MM.1S (cell line): ENCODE measurements around the gene SIPA1.

ENCODE experiments used
- DNase-seq: peaks from one replicate; pipeline ENCODE4 v3.0.0-alpha.2; 2015
- H2AFZ ChIP-seq: fragments of 300-600 bp; sonication (generic); 2 replicates; pipeline ENCODE4 v1.6.0; 2016; ENCODE audit warnings: antibody characterized with exemption, low read length
- H3F3A ChIP-seq: fragments of 300-600 bp; sonication (generic); 2 replicates; pipeline ENCODE4 v1.6.1; 2016; ENCODE audit warnings: mild to moderate bottlenecking, antibody characterized with exemption, low read length, moderate library complexity, mixed read lengths; ENCODE audit not compliant: insufficient read depth
- H3K27ac ChIP-seq: fragments of 300-600 bp; sonication (generic); 2 replicates; pipeline ENCODE4 v1.5.1; 2016; ENCODE audit warnings: mild to moderate bottlenecking, low read length
- H3K27me3 ChIP-seq: fragments of 300-600 bp; sonication (generic); replicated peaks from 2 replicates; pipeline ENCODE4 v1.6.0; 2016; ENCODE audit warnings: low read length; ENCODE audit not compliant: insufficient read depth
- H3K36me3 ChIP-seq: fragments of 300-600 bp; sonication (generic); replicated peaks from 2 replicates; pipeline ENCODE4 v1.6.1; 2016; ENCODE audit warnings: mild to moderate bottlenecking, low read length, mixed read lengths; ENCODE audit not compliant: insufficient read depth
- H3K4me1 ChIP-seq: fragments of 300-600 bp; sonication (generic); 2 replicates; pipeline ENCODE4 v1.6.1; 2016; ENCODE audit warnings: low read length, mixed read lengths
- H3K4me2 ChIP-seq: fragments of 300-600 bp; sonication (generic); 2 replicates; pipeline ENCODE4 v1.6.0; 2016; ENCODE audit warnings: low read depth, low read length
- H3K4me3 ChIP-seq: fragments of 300-600 bp; sonication (generic); 2 replicates; pipeline ENCODE4 v1.5.1; 2016; ENCODE audit warnings: low read length, mixed read lengths
- H3K79me2 ChIP-seq: fragments of 300-600 bp; sonication (generic); 2 replicates; pipeline ENCODE4 v1.6.1; 2016; ENCODE audit warnings: mixed run types, low read length, mixed read lengths
- H3K9ac ChIP-seq: fragments of 300-600 bp; sonication (generic); 2 replicates; pipeline ENCODE4 v1.6.1; 2016; ENCODE audit warnings: low read length, mixed read lengths
- H3K9me2 ChIP-seq: fragments of 300-600 bp; sonication (generic); replicated peaks from 2 replicates; pipeline ENCODE4 v1.6.1; 2016; ENCODE audit warnings: mild to moderate bottlenecking, low read length, mixed read lengths; ENCODE audit not compliant: insufficient read depth
- H3K9me3 ChIP-seq: fragments of 300-600 bp; sonication (generic); replicated peaks from 2 replicates; pipeline ENCODE4 v1.6.1; 2016; ENCODE audit warnings: mild to moderate bottlenecking, low read length, mixed read lengths; ENCODE audit not compliant: insufficient read depth
- H4K20me1 ChIP-seq: fragments of 300-600 bp; sonication (generic); 2 replicates; pipeline ENCODE4 v1.6.1; 2016; ENCODE audit warnings: mild to moderate bottlenecking, low read length, moderate library complexity, mixed read lengths; ENCODE audit not compliant: insufficient read depth
- EZH2 ChIP-seq: fragments of 300-600 bp; sonication (generic); optimal IDR thresholded peaks from 2 replicates; pipeline ENCODE3; 2017; ENCODE audit warnings: low read depth, mild to moderate bottlenecking, antibody characterized with exemption, low read length, mixed read lengths
- EZH2phosphoT487 ChIP-seq: fragments of 300-600 bp; sonication (generic); IDR thresholded peaks from 2 replicates; pipeline ENCODE4 v1.6.1; 2018; ENCODE audit warnings: antibody characterized with exemption, low read length
- TF ChIP-seq, protein P1 (sequence below): fragments of 300-600 bp; sonication (generic); IDR thresholded peaks from 2 replicates; pipeline ENCODE4 v1.5.1; 2016; ENCODE audit warnings: antibody characterized with exemption, low read length, mixed read lengths

SIPA1 gene

DNA sequence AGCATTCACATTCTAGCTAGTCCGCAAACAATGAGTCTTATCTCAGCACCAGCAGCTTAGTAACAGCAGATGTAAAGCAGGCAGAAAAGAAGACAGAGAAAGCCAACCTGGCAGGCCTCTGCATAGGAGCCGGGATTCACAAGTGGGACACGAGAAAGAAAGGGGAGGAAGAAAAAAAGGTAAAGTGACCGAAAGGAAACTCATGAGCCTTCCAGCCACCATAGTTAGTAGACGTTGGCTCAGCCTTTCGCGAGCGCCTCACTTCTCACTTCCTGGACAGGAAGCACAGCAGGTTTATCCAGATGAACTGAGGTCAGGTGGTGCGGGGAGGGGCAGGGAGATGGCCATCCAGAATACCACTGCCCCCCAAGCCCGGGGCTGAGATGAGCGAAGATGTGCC, 54.5 kb downstream of the SIPA1 start:
- H3K9ac ChIP-seq = no peak overlapping the region
- no peak overlapping the region for H3K4me3 ChIP-seq
- no peaks in the 10 kb centered on the region for H3K4me1 ChIP-seq
- DNase-seq = no peak
- H3F3A ChIP-seq = no peaks in the 10 kb centered on the region
- no peaks in the 10 kb centered on the region for H4K20me1 ChIP-seq
- H3K79me2 ChIP-seq = no peaks in the 10 kb centered on the region
- no peaks in the 10 kb centered on the region for H3K9me2 ChIP-seq
- H3K4me2 ChIP-seq = no peak overlapping the region
- TF ChIP-seq EZH2phosphoT487 (no peak), EZH2 (no peak)
- TF ChIP-seq, protein P1, sequence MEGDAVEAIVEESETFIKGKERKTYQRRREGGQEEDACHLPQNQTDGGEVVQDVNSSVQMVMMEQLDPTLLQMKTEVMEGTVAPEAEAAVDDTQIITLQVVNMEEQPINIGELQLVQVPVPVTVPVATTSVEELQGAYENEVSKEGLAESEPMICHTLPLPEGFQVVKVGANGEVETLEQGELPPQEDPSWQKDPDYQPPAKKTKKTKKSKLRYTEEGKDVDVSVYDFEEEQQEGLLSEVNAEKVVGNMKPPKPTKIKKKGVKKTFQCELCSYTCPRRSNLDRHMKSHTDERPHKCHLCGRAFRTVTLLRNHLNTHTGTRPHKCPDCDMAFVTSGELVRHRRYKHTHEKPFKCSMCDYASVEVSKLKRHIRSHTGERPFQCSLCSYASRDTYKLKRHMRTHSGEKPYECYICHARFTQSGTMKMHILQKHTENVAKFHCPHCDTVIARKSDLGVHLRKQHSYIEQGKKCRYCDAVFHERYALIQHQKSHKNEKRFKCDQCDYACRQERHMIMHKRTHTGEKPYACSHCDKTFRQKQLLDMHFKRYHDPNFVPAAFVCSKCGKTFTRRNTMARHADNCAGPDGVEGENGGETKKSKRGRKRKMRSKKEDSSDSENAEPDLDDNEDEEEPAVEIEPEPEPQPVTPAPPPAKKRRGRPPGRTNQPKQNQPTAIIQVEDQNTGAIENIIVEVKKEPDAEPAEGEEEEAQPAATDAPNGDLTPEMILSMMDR = no peak
- no peaks in the 10 kb centered on the region for H3K36me3 ChIP-seq
- H3K27ac ChIP-seq = no peak overlapping the region
- peak overlapping the region; percentile 61; the same call in 1 of the 2 replicates for H2AFZ ChIP-seq
- H3K27me3 ChIP-seq = no peaks in the 10 kb centered on the region
- H3K9me3 ChIP-seq = no peaks in the 10 kb centered on the region

DNA sequence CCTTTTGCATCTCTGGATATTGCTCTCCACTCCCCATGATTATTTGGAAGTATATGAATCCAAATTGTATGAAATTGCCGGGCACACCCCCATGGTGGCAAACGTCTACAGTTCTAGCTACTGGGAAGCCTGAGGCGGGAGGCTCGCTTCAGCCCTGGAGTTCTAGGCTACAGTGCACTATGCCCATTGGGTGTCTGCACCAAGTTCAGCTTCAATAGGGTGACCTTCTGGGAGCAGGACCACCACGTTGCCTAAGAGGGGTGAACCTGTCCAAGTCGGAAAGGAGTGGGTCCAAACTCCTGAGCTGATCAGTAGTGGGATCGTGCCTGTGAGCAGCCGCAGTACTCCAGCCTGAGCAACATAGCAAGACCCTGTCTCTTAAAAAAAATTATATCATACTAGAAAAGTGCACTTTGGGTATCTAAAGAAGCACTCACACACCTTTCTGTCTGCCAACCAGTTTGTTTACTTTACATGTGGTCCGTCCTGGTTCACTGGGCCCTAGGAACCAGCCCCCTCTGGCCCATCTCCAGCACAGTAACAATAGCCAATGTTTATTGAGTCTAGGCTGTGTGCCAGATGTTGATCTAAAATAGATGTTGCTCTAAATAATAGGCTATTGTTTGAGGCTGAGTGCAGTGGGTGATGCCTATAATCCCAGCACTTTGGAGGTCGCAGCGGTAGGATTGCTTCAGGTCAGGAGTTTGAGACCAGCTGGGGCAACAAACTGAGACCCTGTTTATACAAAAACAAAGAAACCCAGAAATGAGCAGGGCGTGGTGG, 57.7 kb downstream of the SIPA1 start:
- TF ChIP-seq EZH2 (no peak), EZH2phosphoT487 (no peak)
- TF ChIP-seq, protein P1 = no peak
- DNase-seq = no peak

DNA sequence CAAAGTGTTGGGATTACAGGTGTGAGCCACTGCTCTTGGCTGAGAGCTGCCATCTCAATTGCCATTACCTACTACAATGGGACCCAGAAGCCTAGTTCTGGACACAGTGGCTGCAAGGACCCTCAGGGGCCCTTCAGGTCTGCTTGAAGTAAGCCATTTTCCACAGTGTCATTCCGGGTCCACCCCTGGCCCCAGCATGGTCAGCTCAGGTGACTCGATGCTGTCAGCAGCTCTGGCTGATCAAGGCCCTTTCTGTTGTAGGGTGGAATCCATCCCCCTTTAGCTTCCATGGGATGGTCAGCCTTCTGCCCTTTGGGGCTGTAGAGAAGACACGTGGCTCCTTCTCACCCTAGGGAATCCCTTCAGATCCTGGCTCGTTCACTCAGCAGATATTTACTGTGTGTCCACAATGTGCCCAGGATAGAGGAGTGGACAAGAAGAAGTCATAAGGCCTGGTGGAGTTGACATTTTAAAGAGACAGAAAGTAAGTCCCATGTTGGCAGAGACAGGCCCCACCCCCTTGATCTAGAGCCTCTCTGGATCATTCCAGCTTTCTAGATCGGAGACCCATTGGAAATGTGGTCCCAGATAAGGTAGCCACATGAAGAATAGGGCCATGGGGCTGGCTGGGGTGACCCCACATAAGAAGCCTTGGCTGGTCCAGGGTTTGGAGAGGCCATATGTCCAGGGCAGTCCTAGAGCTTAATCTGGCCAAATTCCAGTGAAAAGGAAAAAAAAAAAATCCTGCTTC, 59.1 kb downstream of the SIPA1 start:
- Histone ChIP-seq H4K20me1 (no peaks in the 10 kb centered on the region), H3K79me2 (no peaks in the 10 kb centered on the region), H3F3A (no peaks in the 10 kb centered on the region), H3K9ac (no peak overlapping the region), H3K4me3 (no peak overlapping the region), H3K4me1 (no peaks in the 10 kb centered on the region), H3K27me3 (peaks cover 15% of the 10 kb centered on the region), H3K9me2 (no peaks in the 10 kb centered on the region), H3K27ac (no peak overlapping the region), H2AFZ (no peak overlapping the region), H3K36me3 (no peaks in the 10 kb centered on the region), H3K9me3 (no peaks in the 10 kb centered on the region), H3K4me2 (no peak overlapping the region)
- DNase-seq = no peak
- no peak for TF ChIP-seq EZH2
- TF ChIP-seq EZH2phosphoT487 = no peak
- TF ChIP-seq, protein P1 = no peak

More for the DNA sequence above, 57.7 kb downstream of the SIPA1 start:
- Histone ChIP-seq H3K27me3 (peaks cover 10% of the 10 kb centered on the region), H3F3A (no peaks in the 10 kb centered on the region), H3K4me2 (no peak overlapping the region), H2AFZ (no peak overlapping the region), H3K27ac (no peak overlapping the region), H3K79me2 (no peaks in the 10 kb centered on the region), H3K4me1 (no peaks in the 10 kb centered on the region), H3K9me2 (no peaks in the 10 kb centered on the region), H3K36me3 (no peaks in the 10 kb centered on the region), H3K4me3 (no peak overlapping the region), H4K20me1 (no peaks in the 10 kb centered on the region), H3K9me3 (no peaks in the 10 kb centered on the region), H3K9ac (no peak overlapping the region)
